Endothelial cell of umbilical vein (primary cell): ENCODE measurements around the gene TSEN34. TPM values are rescaled to one million over a fixed set of nuclear protein-coding genes. Genes with fewer than 3 reads are reported as not detected.

Experiments
- BruUV-seq: library from RNA; stranded (reverse); fragments of 400-500 nt; replicated peaks from 2 replicates; lab custom pipeline; 2021; lab: Mats Ljungman, UMichigan
- CTCF ChIA-PET: fragments of 300-600, 350-600 bp; sonication (Branson Sonifier 250); formaldehyde crosslinking; loops from one replicate; lab custom pipeline; 2021; ENCODE audit warnings: antibody characterized with exemption, inconsistent platforms; lab: Charles Lee
- POLR2A ChIA-PET: fragments of 300-600, 350-600 bp; sonication (Branson Sonifier 250); formaldehyde crosslinking; loops from one replicate; lab custom pipeline; 2021; ENCODE audit warnings: antibody characterized with exemption, inconsistent platforms; lab: Charles Lee
- DNase-seq: peaks from one replicate; pipeline ENCODE4 v3.0.0-alpha.2; 2011; ENCODE audit warnings: low read depth, low spot score
- FAIRE-seq: peaks from 2 replicates; lab custom pipeline; 2011; peaks lifted over from hg19 to GRCh38; lab: Jason Lieb, UNC
- H2AFZ ChIP-seq: 2 replicates; pipeline ENCODE4 v1.6.0; 2012; ENCODE audit warnings: low read depth, low read length, control low read depth, inconsistent platforms
- H3K27ac ChIP-seq: 2 replicates; pipeline ENCODE4 v1.5.1; 2011; ENCODE audit warnings: low read depth, mild to moderate bottlenecking, control low read depth, low read length, moderate library complexity; ENCODE audit not compliant: insufficient read depth
- H3K27me3 ChIP-seq, 2 experiments: 2 replicates each; pipeline versions ENCODE4 v1.6.0 to v1.6.1; 2011; ENCODE audit warnings: low read length in 2 of 2, mixed read lengths in 1 of 2; ENCODE audit not compliant: control insufficient read depth in 2 of 2, insufficient read depth in 2 of 2
- H3K36me3 ChIP-seq, 2 experiments: 2 replicates in 1 of 2; 3 replicates in 1 of 2; pipeline ENCODE4 v1.5.1; 2011; ENCODE audit warnings: low read length in 2 of 2, mild to moderate bottlenecking in 1 of 2, moderate library complexity in 1 of 2; ENCODE audit not compliant: control insufficient read depth in 2 of 2, insufficient read depth in 2 of 2; ENCODE audit errors: extremely low read depth in 1 of 2
- H3K4me1 ChIP-seq: 3 replicates; pipeline ENCODE4 v1.5.1; 2011; ENCODE audit warnings: mild to moderate bottlenecking, low read length; ENCODE audit not compliant: control insufficient read depth, insufficient read depth; ENCODE audit errors: extremely low read depth
- H3K4me2 ChIP-seq: 2 replicates; pipeline ENCODE4 v1.6.1; 2011; ENCODE audit warnings: low read length, control low read depth, mixed read lengths; ENCODE audit not compliant: insufficient read depth
- H3K4me3 ChIP-seq, 3 experiments: fragments of 200-600 bp in 1 of 3; sonication (generic), shearing (Covaris generic) in 1 of 3; replicated peaks in 1 of 3; 2 replicates each; pipeline ENCODE4 v1.5.1; 2011 to 2016; ENCODE audit warnings: control low read depth in 3 of 3, low read length in 3 of 3, mild to moderate bottlenecking in 2 of 3, inconsistent platforms in 1 of 3, low read depth in 1 of 3, moderate library complexity in 1 of 3; ENCODE audit not compliant: insufficient read depth in 1 of 3
- H3K79me2 ChIP-seq: 2 replicates; pipeline ENCODE4 v1.6.0; 2012; ENCODE audit warnings: low read length, inconsistent platforms; ENCODE audit not compliant: control insufficient read depth, insufficient read depth
- H3K9ac ChIP-seq: replicated peaks from 2 replicates; pipeline ENCODE3; 2011; ENCODE audit warnings: low read length, control low read depth; ENCODE audit not compliant: insufficient read depth; ENCODE audit errors: extremely low read depth
- H3K9me1 ChIP-seq: replicated peaks from 3 replicates; pipeline ENCODE4 v1.6.0; 2011; ENCODE audit warnings: mild to moderate bottlenecking, low read length; ENCODE audit not compliant: control insufficient read depth, insufficient read depth; ENCODE audit errors: extremely low read depth
- H3K9me3 ChIP-seq: replicated peaks from 2 replicates; pipeline ENCODE4 v1.5.1; 2012; ENCODE audit warnings: low read length, inconsistent platforms; ENCODE audit not compliant: control insufficient read depth, insufficient read depth
- H4K20me1 ChIP-seq: replicated peaks from 2 replicates; pipeline ENCODE3; 2011; ENCODE audit warnings: mild to moderate bottlenecking, low read length; ENCODE audit not compliant: control insufficient read depth, insufficient read depth; ENCODE audit errors: extremely low read depth
- CTCF ChIP-seq, 2 donors: IDR thresholded peaks; 1 replicate in 1 of 2; 2 replicates in 1 of 2; pipeline ENCODE4 v1.5.1; 2011; ENCODE audit warnings: low read length in 2 of 2, mild to moderate bottlenecking in 2 of 2, moderate library complexity in 2 of 2, control low read depth in 1 of 2, inconsistent platforms in 1 of 2, low read depth in 1 of 2; ENCODE audit not compliant: insufficient read depth in 1 of 2; ENCODE audit errors: extremely low read depth in 1 of 2
- FOS ChIP-seq: IDR thresholded peaks from 2 replicates; pipeline ENCODE4 v1.6.1; 2011; ENCODE audit warnings: mild to moderate bottlenecking, low read length, moderate library complexity, borderline replicate concordance; ENCODE audit not compliant: insufficient read depth
- JUN ChIP-seq: IDR thresholded peaks from 2 replicates; pipeline ENCODE4 v1.6.1; 2011; ENCODE audit warnings: borderline replicate concordance, low read depth; ENCODE audit not compliant: insufficient read length, insufficient read depth
- MYC ChIP-seq: IDR thresholded peaks from one replicate; pipeline ENCODE4 v1.6.1; 2011; ENCODE audit warnings: mild to moderate bottlenecking, low read depth, low read length
- POLR2A ChIP-seq: IDR thresholded peaks from 2 replicates; pipeline ENCODE4 v1.6.1; 2012; ENCODE audit warnings: low read depth, mild to moderate bottlenecking, control low read depth, low read length
- dilution Hi-C: fragments of 300-500 bp; cut with MboI; formaldehyde crosslinking; loops from one replicate; pipeline ENCODE4 v1.15.0; 2019; ENCODE audit warnings: low sequenced_read_pairs; ENCODE audit not compliant: extremely low pct_ligation_motif_present
- intact Hi-C: fragments of 100-400 bp; cut with micrococcal nuclease; formaldehyde crosslinking; loops from one replicate; pipeline ENCODE4 v1.10.0; 2022
- polyA plus RNA-seq, 4 experiments: library from polyadenylated mRNA; depleted of rRNA in 3 of 4; stranded (reverse) in 3 of 4; unstranded in 1 of 4; fragments of >200 nt; gene quantifications; 2 replicates each; pipeline versions ENCODE4 v1.2.1 to v1.2.3, GENCODE V29; 2011 to 2012; ENCODE audit warnings: missing spikeins in 1 of 4
- total RNA-seq: library from RNA; stranded (reverse); gene quantifications from 2 replicates; pipeline ENCODE4 v1.2.3, GENCODE V29; 2021

Gene TSEN34
- total and polyA plus RNA-seq, 2 donors (not counting 3 experiments of a cell fraction or from before 2014, with no cell fraction given) = 40.7 to 81.9 TPM

GRCh38 chr19:54204767-54205468 lies 13.8 kb downstream of the TSEN34 start:
- peak overlapping the region; percentile 96 for H3K4me2 ChIP-seq
- no peaks in the 10 kb centered on the region for H3K27me3 ChIP-seq
- FAIRE-seq (peak; percentile 8), DNase-seq (no peak)
- no peak overlapping the region for H2AFZ ChIP-seq
- peaks cover 55% of the 10 kb centered on the region for H3K4me1 ChIP-seq
- no peaks in the 10 kb centered on the region for H3K9me1 ChIP-seq
- H3K4me3 ChIP-seq = peak overlapping the region in 1 of 3 experiments; percentile 97
- H3K79me2 ChIP-seq = peaks cover 76% of the 10 kb centered on the region
- H3K36me3 ChIP-seq = peaks cover 42 to 53% of the 10 kb centered on the region in 2 experiments
- no TSS peak for BruUV-seq
- intact Hi-C loops (loop anchor here (5.0 kb wide), 2 partner anchors 43 to 242 kb away; partner anchors contain the start of gene LENG8), dilution Hi-C loops (no loop called here)
- POLR2A ChIA-PET = interaction anchor here (1.1 kb wide), 1 partner anchor 14 kb away, joined by 3 read pairs; the partner anchor contains the start of gene TSEN34
- H3K9ac ChIP-seq = peak overlapping the region; percentile 12
- H4K20me1 ChIP-seq = peaks cover 3% of the 10 kb centered on the region
- H3K9me3 ChIP-seq = no peaks in the 10 kb centered on the region
- CTCF ChIA-PET = interaction anchor here (0.5 to 1.9 kb wide), 6 partner anchors 14 to 92 kb away, joined by 3 to 6 read pairs (median 4); partner anchors contain the start of genes MBOAT7 and TSEN34
- H3K27ac ChIP-seq = no peak overlapping the region
- TF ChIP-seq JUN (no peak), FOS (no peak), CTCF (IDR thresholded peaks at IDR 0.05; ENCODE audit: extremely low read depth in 1 of 2, insufficient read depth in 1 of 2, low read depth in 1 of 2, low read length in 2 of 2) (no peak), POLR2A (peak; percentile 9), MYC (no peak)
